T-cell (primary cell): Measurements from ENCODE around the gene ASL. TPM values are rescaled to one million over a fixed set of nuclear protein-coding genes. Genes with fewer than 3 reads are reported as not detected.

ENCODE experiments used
- ATAC-seq, 4 experiments: fragments of 200-7000 bp in 3 of 4; fragments of 150-1000 bp in 1 of 4; cut with Tn5 transposase; replicated peaks in 1 of 4; 1 replicate in 3 of 4; 2 replicates in 1 of 4; pipeline ENCODE4 v1.10.0; 2021; ENCODE audit warnings: moderate library complexity in 3 of 4, mild to moderate bottlenecking in 2 of 4, moderate number of reproducible peaks in 1 of 4
- CTCF ChIA-PET, 2 donors: fragments of 300-600 bp; sonication (Branson Sonifier 250); formaldehyde crosslinking; loops; one replicate each; lab custom pipeline; 2022; ENCODE audit warnings: antibody characterized with exemption in 2 of 2; lab: Charles Lee
- POLR2A ChIA-PET, 2 donors: fragments of 300-600 bp; sonication (Branson Sonifier 250); formaldehyde crosslinking; loops; one replicate each; lab custom pipeline; 2022; ENCODE audit warnings: antibody characterized with exemption in 2 of 2; lab: Charles Lee
- DNase-seq, 35 experiments: peaks; one replicate each; pipeline versions ENCODE4 v3.0.0 to v3.0.0-alpha.2; 2013 to 2023
- H3K27ac ChIP-seq: one replicate; pipeline ENCODE4 v1.5.1; 2013; ENCODE audit warnings: low read length
- H3K27me3 ChIP-seq, 2 experiments: replicated peaks in 1 of 2; 1 replicate in 1 of 2; 2 replicates in 1 of 2; pipeline versions ENCODE4 v1.6.1 to v1.7.0; 2013; ENCODE audit warnings: low read length in 1 of 2, mixed read lengths in 1 of 2; ENCODE audit not compliant: control insufficient read depth in 2 of 2, insufficient read depth in 2 of 2; ENCODE audit errors: extremely low read depth in 1 of 2
- H3K36me3 ChIP-seq, 2 donors: 1 replicate in 1 of 2; 2 replicates in 1 of 2; pipeline versions ENCODE4 v1.6.1 to v1.7.0; 2013; ENCODE audit warnings: low read length in 1 of 2; ENCODE audit not compliant: control insufficient read depth in 2 of 2, insufficient read depth in 1 of 2; ENCODE audit errors: extremely low read depth in 1 of 2
- H3K4me1 ChIP-seq, 2 experiments: 1 replicate in 1 of 2; 2 replicates in 1 of 2; pipeline versions ENCODE4 v1.6.1 to v1.7.0; 2013; ENCODE audit warnings: low read length in 2 of 2, mixed read lengths in 1 of 2; ENCODE audit not compliant: insufficient read depth in 2 of 2, control insufficient read depth in 1 of 2; ENCODE audit errors: extremely low read depth in 1 of 2
- H3K4me3 ChIP-seq, 2 donors: 1 replicate in 1 of 2; 2 replicates in 1 of 2; pipeline versions ENCODE4 v1.5.1 to v1.7.0; 2013; ENCODE audit warnings: mild to moderate bottlenecking in 2 of 2, low read length in 1 of 2, moderate library complexity in 1 of 2; ENCODE audit not compliant: control insufficient read depth in 1 of 2; ENCODE audit errors: extremely low read depth in 1 of 2
- H3K9me3 ChIP-seq: 2 replicates; pipeline ENCODE4 v1.7.0; 2013
- H3K27ac Mint-ChIP-seq, 2 donors: one replicate each; pipeline ENCODE4 v1.8.0; 2020 to 2021; ENCODE audit warnings: mild to moderate bottlenecking in 2 of 2, mixed read lengths in 2 of 2
- H3K27me3 Mint-ChIP-seq, 2 donors: one replicate each; pipeline ENCODE4 v1.8.0; 2021 to 2022; ENCODE audit warnings: mixed read lengths in 2 of 2
- H3K36me3 Mint-ChIP-seq: one replicate; pipeline ENCODE4 v1.8.0; 2021; ENCODE audit warnings: mixed read lengths
- H3K4me1 Mint-ChIP-seq, 3 donors: one replicate each; pipeline ENCODE4 v1.8.0; 2020 to 2022; ENCODE audit warnings: mixed read lengths in 3 of 3, mild to moderate bottlenecking in 1 of 3
- H3K4me3 Mint-ChIP-seq, 3 donors: one replicate each; pipeline ENCODE4 v1.8.0; 2020 to 2022; ENCODE audit warnings: mild to moderate bottlenecking in 3 of 3, mixed read lengths in 3 of 3, moderate library complexity in 3 of 3
- H3K9me3 Mint-ChIP-seq, 3 donors: one replicate each; pipeline ENCODE4 v1.8.0; 2020 to 2022; ENCODE audit warnings: mixed read lengths in 3 of 3
- WGBS: methylation state at CpG from one replicate; pipeline ENCODE4 v1.1.5; 2013; ENCODE audit warnings: missing lambda C conversion rate; ENCODE audit not compliant: insufficient coverage; 5-methylcytosine and 5-hydroxymethylcytosine counted together
- total RNA-seq, 35 experiments: library from RNA in 6 of 35; stranded (reverse) in 6 of 35; fragments of 120-200 nt in 1 of 35; gene quantifications; one replicate each; pipeline versions ENCODE4 v1.2.1 to v1.2.4 and lab custom pipeline; 2013 to 2026

Gene ASL
- total RNA-seq, 5 donors from 2014 or later (not counting 1 experiment from before 2014, with no cell fraction given), result 10.3 to 23.0 (median 18.5) TPM

GRCh38 chr7:66050337-66050957 lies 25.2 kb upstream of the ASL start:
- Mint-ChIP-seq H3K9me3 (no peaks in the 10 kb centered on the region), H3K4me1 (peaks cover 0 to 1% (median 1%) of the 10 kb centered on the region in 3 donors)

GRCh38 chr7:66050990-66051448 lies 24.6 kb upstream of the ASL start:
- H3K9me3 Mint-ChIP-seq, result no peaks in the 10 kb centered on the region
- Histone ChIP-seq H3K36me3 (no peaks in the 10 kb centered on the region), H3K9me3 (no peaks in the 10 kb centered on the region), H3K4me1 (no peaks in the 10 kb centered on the region), H3K27ac (no peak overlapping the region), H3K4me3 (no peak overlapping the region), H3K27me3 (no peaks in the 10 kb centered on the region)
- no peak overlapping the region for H3K27ac Mint-ChIP-seq
- peaks cover 0 to 3% (median 3%) of the 10 kb centered on the region in 3 donors for H3K4me1 Mint-ChIP-seq
- no peak overlapping the region for H3K4me3 Mint-ChIP-seq
- H3K27me3 Mint-ChIP-seq, result no peaks in the 10 kb centered on the region
- 100% methylated on average over 2 of the region's 3 CpGs for WGBS
- ChIA-PET CTCF (no interaction called here), POLR2A (interaction anchor here in 1 of 2 donors (0.6 kb wide), 1 partner anchor 263 kb away, joined by 11 read pairs; no protein-coding TSS in a partner anchor)
- ATAC-seq, result no peak
- H3K36me3 Mint-ChIP-seq, result no peaks in the 10 kb centered on the region
- DNase-seq, result no peak

More at GRCh38 chr7:66050337-66050957, 25.2 kb upstream of the ASL start:
- Histone ChIP-seq H3K9me3 (no peaks in the 10 kb centered on the region), H3K36me3 (no peaks in the 10 kb centered on the region), H3K4me3 (no peak overlapping the region), H3K27ac (no peak overlapping the region), H3K27me3 (peaks cover 0 to 2% of the 10 kb centered on the region in 2 experiments), H3K4me1 (no peaks in the 10 kb centered on the region)
- peaks cover 0 to 4% of the 10 kb centered on the region in 2 donors for H3K27me3 Mint-ChIP-seq
- ChIA-PET CTCF (no interaction called here), POLR2A (no interaction called here)
- 76% methylated on average over 2 of the region's 7 CpGs for WGBS
- DNase-seq, result no peak
- no peak overlapping the region for H3K4me3 Mint-ChIP-seq
- H3K36me3 Mint-ChIP-seq, result no peaks in the 10 kb centered on the region
- no peak overlapping the region for H3K27ac Mint-ChIP-seq
- ATAC-seq, result no peak

GRCh38 chr7:66052447-66052846 lies 23.2 kb upstream of the ASL start:
- peaks cover 0 to 3% (median 3%) of the 10 kb centered on the region in 3 donors for H3K4me1 Mint-ChIP-seq
- no peaks in the 10 kb centered on the region for H3K36me3 Mint-ChIP-seq
- Histone ChIP-seq H3K4me3 (no peak overlapping the region), H3K27ac (no peak overlapping the region), H3K27me3 (no peaks in the 10 kb centered on the region), H3K36me3 (no peaks in the 10 kb centered on the region), H3K9me3 (no peaks in the 10 kb centered on the region), H3K4me1 (no peaks in the 10 kb centered on the region)
- POLR2A ChIA-PET, result no interaction called here
- H3K27ac Mint-ChIP-seq, result no peak overlapping the region
- WGBS, result no CpG with 5 or more reads among the region's 6 CpGs
- no peak for DNase-seq
- no peaks in the 10 kb centered on the region for H3K9me3 Mint-ChIP-seq
- ATAC-seq, result no peak
- CTCF ChIA-PET, result no interaction called here
- no peaks in the 10 kb centered on the region for H3K27me3 Mint-ChIP-seq
- no peak overlapping the region for H3K4me3 Mint-ChIP-seq

- ATAC-seq, result no peak
Observed at GRCh38 chr7:66054063-66054462, 21.6 kb upstream of the ASL start.

GRCh38 chr7:66055321-66055956 lies 20.2 kb upstream of the ASL start:
- no peaks in the 10 kb centered on the region for H3K36me3 ChIP-seq
- H3K4me1 Mint-ChIP-seq, result peaks cover 0 to 3% (median 3%) of the 10 kb centered on the region in 3 donors
- DNase-seq (no peak), ATAC-seq (no peak)
- H3K27ac ChIP-seq, result no peak overlapping the region
- H3K27ac Mint-ChIP-seq, result no peak overlapping the region
- H3K27me3 ChIP-seq, result no peaks in the 10 kb centered on the region
- no peak overlapping the region for H3K4me3 Mint-ChIP-seq
- no peak overlapping the region for H3K4me3 ChIP-seq
- H3K9me3 ChIP-seq, result no peaks in the 10 kb centered on the region
- 70% methylated on average over 4 of the region's 9 CpGs for WGBS
- ChIA-PET POLR2A (no interaction called here), CTCF (interaction anchor here (0.6 kb wide), 2 partner anchors 10 to 863 kb away, joined by 3 to 4 read pairs; no protein-coding TSS in a partner anchor)
- no peaks in the 10 kb centered on the region for H3K36me3 Mint-ChIP-seq
- H3K9me3 Mint-ChIP-seq, result no peaks in the 10 kb centered on the region
- H3K27me3 Mint-ChIP-seq, result no peaks in the 10 kb centered on the region
- H3K4me1 ChIP-seq, result no peaks in the 10 kb centered on the region

More at GRCh38 chr7:66054063-66054462, 21.6 kb upstream of the ASL start:
- Mint-ChIP-seq H3K27ac (no peak overlapping the region), H3K27me3 (no peaks in the 10 kb centered on the region), H3K36me3 (no peaks in the 10 kb centered on the region), H3K4me1 (peaks cover 0 to 3% (median 3%) of the 10 kb centered on the region in 3 donors), H3K4me3 (no peak overlapping the region), H3K9me3 (no peaks in the 10 kb centered on the region)
- ChIA-PET CTCF (no interaction called here), POLR2A (interaction anchor here in 1 of 2 donors (0.5 kb wide), 1 partner anchor 392 kb away, joined by 4 read pairs; no protein-coding TSS in a partner anchor)
- Histone ChIP-seq H3K9me3 (no peaks in the 10 kb centered on the region), H3K36me3 (no peaks in the 10 kb centered on the region), H3K4me3 (no peak overlapping the region), H3K4me1 (no peaks in the 10 kb centered on the region), H3K27ac (no peak overlapping the region), H3K27me3 (no peaks in the 10 kb centered on the region)
- no peak for DNase-seq
- WGBS, result 91% methylated on average over 4 of the region's 6 CpGs

- no peaks in the 10 kb centered on the region for H3K36me3 ChIP-seq
- no peak overlapping the region for H3K4me3 ChIP-seq
- ChIA-PET POLR2A (no interaction called here), CTCF (no interaction called here)
- no peaks in the 10 kb centered on the region for H3K27me3 ChIP-seq
- Mint-ChIP-seq H3K9me3 (peaks cover 0 to 3% (median 0%) of the 10 kb centered on the region in 3 donors), H3K36me3 (no peaks in the 10 kb centered on the region), H3K27ac (no peak overlapping the region), H3K4me3 (no peak overlapping the region), H3K27me3 (no peaks in the 10 kb centered on the region), H3K4me1 (no peaks in the 10 kb centered on the region)
- DNase-seq (no peak), ATAC-seq (no peak)
- H3K4me1 ChIP-seq, result no peaks in the 10 kb centered on the region
- H3K27ac ChIP-seq, result no peak overlapping the region
- WGBS, result no CpG with 5 or more reads among the region's 1 CpG
- no peaks in the 10 kb centered on the region for H3K9me3 ChIP-seq
Observed at GRCh38 chr7:66060796-66061195, 14.8 kb upstream of the ASL start.
